GM04503 (cell line): ENCODE data around the gene ZFHX3.
"Not testable (repeated sequence)": the region's sequence is repeated elsewhere in the genome, so short reads cannot be mapped to it uniquely, and the experiment has no call there.

Experiments
- DNase-seq: peaks from one replicate; pipeline ENCODE4 v3.0.0-alpha.2; 2012; ENCODE audit warnings: low read depth

Gene ZFHX3

DNA sequence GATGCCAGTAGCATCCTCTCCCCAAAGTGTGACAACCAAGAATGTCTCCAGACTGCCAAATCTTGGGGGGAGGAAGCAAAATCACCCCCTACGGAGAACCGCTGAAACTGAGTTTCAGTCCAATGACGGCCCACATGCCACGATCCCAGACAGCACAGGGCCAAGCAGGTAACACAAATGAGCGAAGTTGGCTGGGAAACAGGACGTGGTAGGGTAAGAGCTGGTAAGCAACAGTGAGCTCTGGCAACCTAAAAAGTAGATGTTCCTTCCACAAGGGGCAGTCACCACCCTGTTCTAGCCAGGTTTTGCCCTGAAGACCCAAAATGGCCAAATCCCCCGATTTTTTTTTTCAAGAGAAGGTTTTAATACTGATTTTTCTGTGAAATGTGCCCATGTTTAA, 25.4 kb downstream of the ZFHX3 start:
- DNase-seq: no peak

DNA sequence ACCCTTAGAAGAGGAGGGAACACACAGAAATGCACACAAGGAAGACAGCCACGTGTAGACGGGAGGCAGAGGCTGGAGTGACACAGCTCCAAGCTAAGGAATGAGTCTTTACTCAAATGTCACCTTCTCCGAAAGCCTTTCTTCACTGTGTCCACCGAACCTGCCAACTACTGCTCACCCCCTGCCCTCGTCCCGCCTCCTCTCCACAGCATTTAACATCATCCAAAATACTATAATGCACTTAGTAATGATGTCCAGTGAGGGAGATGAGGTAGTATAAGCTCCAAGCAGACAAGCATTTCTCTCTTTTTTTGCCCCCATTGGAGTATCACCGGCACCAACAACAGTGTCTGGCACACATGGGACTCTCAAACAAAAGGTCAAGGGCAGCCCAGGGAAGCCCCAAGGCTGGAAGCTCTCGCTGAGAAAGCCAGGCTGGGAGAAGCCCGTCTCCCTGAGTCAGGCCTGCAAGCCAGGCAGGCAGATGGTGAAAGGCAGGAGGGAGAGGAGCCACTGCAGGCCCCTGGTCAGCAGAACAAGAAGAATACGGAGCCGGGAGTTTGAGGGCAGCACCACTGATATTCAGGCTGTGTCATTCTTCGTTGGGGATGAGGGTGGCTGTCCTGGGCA, 25.9 kb downstream of the ZFHX3 start:
- no peak for DNase-seq

DNA sequence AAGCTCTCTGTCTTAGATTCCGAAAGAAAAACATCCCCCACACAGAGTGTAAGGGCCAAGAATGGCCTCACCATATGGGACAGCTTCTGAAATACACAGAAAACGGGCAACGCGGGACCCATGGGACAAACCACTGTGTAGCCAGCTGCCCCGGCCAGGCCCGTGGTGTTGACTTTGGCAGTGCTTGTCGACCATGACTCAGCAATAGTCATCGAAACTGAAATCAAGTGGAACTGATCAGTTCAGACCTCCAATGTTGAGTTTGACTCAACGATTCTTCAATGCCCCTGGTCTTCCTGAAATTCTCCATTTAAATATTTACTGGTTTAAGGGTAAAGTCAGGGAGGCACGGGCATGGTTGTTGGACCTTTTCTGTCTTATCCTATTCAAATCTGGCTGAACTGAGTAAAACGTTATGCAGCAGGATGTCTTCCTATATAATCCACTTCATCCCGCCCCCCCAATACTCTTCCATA, 27.5 kb downstream of the ZFHX3 start:
- DNase-seq: peak; percentile 62

DNA sequence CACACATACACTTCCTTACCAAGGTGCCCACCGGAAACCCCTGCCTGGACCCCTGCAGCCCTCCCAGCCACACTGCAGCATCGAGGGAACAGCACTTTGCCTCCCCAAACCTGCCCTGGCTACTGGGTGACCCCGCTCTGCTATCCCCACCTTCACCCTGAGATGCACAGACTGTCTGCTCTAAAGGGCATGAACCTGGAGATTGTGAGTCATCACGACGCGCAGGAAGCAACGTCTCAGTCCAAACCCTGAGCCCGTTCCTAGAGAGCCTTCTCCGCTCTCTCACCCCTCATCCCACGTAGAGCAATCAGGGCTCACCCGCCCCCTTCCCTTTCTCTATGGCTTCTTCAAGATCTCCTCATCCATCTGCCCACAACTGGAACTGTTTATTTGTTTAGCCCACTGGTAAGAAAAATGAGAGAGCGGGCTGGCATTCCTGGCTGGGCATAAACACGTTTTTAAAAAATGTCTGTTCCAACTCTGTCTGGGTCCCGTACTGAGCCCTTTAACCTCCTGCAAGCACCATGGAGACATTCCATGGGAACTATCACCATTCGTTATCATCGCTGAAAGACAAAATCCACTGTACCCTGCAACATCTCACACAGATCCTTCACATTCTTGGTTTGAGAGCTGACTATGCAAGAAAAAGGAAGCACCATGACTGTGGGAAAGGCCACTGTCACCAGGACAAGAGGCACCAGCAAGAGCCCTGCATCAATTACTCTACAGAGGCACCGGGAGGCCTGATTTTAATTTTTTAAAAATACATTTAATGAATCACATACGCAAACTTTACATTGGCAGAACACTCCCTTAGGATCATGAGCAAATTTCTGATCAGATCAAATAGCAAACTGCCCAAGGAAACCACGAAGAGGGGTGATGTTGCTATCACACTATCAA, 28.2 kb downstream of the ZFHX3 start:
- DNase-seq: no peak

DNA sequence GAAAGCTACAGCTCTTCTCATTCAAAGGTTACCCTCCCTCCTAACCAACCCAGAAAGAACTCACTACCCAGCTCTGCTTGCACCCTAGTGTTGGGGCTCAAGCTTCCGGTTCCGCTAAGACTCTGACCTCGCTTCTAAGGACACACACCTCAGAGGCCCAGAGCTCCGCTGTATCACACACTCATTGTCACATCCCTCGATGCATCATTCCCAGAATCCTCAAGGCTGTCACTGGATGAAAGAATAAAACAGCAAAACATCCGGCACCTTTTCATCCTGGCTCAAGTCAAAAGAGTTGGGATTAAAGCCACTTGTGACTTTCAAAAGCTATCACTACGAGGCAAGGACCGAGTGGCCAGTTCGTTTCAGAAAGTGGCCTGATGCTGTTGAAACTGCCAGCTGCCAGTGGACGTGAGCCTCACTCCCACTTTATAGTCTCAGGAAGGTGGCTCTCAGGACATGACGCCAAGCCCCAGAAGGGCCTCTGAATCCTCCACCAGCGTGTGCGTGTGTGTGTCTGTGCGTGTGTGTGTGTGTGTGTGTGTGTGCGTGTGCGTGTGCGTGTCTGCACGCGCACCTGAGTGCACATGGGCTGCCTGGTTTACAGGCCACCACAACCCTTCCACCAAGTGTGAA, 29.0 kb downstream of the ZFHX3 start:
- no peak for DNase-seq

DNA sequence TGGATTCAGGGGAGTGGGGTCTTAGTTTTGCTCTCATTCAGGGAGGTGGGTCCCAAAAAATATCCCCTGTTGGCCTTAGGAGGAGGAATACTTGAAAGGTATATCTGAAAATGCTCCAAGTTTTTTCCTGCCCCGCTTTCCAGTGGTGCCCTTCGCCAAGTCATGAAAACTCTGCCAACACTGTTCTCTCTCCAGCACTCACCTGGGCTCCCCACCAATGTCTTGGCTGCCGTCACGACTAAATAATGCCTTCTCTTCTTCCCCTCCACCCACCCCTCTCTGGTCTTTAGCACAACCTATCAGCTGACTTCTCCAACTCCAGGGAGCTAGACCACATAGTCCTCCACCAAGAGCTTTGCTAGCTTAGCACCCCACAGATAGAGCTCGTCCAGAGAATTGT, 30.6 kb downstream of the ZFHX3 start:
- no peak for DNase-seq

DNA sequence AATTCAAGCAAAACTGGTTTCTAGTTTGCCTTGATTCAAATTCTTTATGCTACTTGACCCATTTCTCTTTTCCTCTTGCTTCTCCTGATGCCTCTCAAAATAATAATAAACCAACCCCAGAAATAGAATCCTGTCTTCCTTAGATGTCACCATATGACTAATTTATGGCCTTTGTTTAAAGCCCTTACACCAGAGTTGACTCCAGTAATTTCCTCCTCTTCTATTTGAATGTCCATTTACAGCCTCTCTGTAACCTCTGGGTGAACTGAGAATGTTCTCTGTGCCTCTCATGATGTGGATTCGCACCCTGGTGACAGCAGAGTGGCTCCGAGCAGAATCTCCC, 31.5 kb downstream of the ZFHX3 start:
- no peak for DNase-seq

DNA sequence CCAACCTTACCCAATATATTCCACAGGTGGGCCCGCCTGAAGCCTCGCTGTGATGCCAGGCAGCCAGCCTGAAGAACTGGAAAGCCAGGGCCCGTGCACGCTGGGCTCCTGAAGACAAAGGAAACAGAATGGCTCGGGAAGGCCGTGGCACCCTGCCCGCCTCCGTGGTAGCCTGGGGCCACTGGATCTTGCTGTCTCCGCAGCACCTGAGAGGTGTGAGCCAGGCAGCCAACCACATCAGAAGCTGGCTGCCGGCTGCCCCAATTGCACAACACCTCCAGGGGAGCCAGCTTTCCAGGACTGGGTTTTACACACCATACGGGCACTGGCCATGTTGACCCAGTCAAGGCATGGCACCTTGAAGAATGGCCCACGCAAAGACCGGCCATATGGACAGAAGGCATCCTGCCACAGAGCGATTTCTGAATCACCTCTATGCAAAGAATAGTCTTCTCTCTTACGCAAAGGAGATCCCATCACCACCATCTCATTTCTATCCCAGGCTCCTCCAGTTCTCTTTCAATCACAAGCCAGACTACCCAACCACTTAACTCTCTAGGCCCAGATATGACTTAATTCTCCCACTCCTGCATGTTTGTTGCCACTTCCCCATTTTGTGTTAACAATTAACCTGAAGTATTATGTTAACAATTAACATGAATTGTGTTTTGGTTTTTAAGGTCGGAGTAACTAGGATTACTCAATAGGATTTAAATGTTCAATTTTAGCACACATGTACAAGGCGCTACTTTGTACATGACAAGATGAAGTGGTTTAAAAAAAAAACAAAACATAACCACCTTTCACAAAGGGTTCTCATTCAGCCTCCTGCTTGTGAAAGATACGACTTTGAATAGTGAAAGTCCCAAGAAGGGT, 32.1 kb downstream of the ZFHX3 start:
- DNase-seq: no peak

DNA sequence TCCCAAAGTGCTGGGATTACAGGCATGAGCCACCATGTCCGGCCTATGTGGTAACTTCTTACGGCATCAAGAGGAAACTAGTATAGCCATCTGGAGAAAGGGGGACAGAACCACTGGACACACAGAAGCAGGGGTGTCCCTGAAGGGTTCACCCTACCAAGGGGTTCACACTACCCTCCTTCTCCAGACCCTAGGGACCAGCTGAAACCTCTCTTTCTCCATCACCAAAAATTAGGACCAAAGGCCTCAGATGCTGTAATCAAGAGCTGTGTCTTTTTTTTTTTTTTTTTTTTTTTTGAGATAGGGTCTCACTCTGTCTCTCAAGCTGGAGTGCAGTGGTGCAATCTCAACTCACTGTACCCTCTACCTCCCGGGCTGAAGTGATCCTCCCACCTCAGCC, 33.2 kb downstream of the ZFHX3 start:
- no peak for DNase-seq

DNA sequence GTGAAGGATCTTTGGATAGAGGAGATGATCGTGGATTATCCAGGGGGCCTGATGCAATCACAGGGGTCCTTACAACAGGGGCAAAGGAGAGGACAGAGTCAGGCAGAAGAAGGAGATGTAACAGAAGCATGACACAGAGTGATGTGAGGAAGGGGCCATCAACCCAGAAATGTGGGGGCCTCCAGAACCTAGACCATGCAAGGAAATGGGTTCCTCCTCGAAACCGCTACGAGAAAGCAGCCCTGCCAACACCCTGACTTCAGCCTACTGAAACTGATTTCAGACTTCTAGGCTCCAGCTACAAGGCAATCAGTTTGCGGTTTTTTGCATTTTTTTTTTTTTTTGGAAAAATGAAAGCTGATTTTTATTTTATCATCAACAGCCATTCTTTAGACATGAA, 34.0 kb downstream of the ZFHX3 start:
- no peak for DNase-seq

DNA sequence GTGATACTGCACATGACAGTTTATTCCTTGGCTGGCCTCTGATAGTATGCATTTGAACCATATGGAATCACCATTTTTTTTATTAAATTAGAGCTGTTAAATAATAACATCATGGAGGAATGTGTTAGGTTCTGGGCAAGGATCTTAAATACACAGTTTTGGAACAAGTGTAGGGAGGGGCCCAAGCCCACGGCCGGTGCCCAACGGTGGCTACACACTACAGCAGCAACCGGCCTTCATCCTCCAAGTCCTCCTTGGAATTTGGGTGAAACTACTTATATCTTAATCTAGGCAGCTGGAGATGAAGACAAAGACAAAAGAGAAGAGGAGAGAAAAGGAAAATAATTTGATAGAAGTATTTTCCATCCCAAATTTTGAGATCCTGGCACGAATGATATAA, 35.6 kb downstream of the ZFHX3 start:
- DNase-seq: no peak

DNA sequence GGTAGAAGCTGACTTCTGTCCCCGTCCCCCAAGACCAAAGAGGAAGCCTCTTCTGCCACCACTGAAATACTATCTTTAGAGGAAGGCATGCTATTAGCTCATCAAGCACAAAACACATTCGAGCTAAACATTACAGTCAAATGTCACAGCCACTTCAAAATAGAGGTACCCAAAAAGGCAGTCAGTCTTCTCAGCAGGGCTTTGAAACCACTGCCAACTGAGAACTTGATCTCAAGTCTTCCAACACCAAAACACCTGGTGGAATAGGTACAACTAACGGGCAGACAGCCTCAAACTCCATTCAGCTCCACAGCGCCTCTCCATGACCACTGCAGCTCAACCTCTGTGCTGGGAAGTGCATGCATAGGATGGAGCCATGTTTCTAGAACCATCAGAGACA, 36.0 kb downstream of the ZFHX3 start:
- no peak for DNase-seq

DNA sequence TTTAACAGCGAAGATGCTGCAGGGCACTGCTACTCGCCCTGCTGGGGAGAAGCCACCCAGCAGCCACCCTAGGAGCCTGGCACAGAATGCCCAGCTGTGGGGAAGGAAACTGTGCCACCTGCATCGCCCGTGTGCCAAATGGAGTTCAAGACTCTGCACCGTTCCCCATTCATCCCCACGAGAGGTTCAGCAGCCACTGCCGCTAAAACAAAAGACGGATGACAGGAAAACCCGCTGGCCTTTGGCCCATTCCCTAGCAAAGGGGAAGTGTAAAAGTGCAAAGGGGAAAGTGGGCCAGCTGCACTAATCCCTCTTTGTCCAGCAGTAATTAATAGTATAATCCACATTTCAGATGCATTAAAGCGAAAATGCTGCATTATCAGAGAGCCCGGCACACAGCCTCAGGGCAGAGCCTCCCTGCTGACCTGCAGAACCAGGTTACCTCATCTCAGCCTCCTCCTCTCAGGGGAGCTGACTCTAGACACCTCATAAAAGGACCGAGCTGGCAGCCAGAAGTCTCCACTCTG, 37.7 kb downstream of the ZFHX3 start:
- DNase-seq: no peak

DNA sequence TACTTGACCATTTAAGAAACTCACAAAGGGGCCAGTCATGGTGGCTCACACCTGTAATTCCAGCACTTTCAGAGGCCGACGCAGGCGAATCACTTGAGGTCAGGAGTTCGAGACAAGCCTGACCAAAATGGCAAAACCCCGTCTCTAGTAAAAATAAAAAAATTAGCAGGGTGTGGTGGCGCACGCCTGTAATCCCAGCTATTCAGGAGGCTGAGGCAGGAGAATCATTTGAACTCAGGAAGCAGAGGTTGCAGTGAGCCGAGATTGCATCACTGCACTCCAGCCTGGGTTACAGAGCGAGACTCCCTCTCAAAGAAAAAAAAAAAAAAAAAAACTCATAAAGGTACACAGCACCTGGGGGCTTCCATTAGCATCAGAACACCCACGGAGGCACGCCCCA, 38.2 kb downstream of the ZFHX3 start:
- not testable (repeated sequence) for DNase-seq

DNA sequence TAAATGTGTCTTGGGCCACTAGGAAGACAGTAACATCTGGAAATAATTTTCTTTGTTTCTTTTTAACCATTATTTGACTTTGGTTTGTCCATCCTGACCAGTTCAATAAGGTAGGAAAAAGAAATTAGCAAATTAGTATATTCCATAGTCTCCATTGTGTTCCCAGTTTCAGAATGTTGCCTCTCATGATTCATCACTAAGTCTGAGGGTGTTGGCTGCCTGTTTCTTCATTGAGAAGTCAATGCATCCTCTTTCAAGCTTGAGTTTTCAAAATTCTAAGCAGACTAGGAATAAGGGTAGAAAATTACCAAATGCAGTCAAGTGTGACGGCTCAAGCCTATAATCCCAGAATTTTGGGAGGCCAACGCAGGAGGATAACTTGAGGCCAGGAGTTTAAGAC, 41.9 kb downstream of the ZFHX3 start:
- DNase-seq: no peak

DNA sequence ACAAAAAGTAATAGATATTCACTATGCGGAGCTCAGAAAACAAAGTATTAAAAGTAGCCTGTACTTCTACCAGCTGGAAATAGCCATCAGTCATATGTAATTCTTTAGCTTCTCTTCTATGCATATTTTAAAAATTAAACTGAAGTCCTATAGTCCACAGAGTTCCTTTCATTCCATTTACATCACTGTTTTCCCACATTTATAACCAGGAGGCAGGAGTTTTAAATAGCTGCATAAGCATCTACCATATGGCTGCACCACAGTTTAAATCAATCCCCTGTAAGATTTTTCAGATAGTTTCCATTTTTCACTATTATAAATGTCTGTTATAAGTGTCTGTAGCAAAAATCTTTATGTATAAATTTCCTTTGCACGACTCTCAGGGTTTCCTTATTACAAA, 45.1 kb downstream of the ZFHX3 start:
- DNase-seq: no peak

DNA sequence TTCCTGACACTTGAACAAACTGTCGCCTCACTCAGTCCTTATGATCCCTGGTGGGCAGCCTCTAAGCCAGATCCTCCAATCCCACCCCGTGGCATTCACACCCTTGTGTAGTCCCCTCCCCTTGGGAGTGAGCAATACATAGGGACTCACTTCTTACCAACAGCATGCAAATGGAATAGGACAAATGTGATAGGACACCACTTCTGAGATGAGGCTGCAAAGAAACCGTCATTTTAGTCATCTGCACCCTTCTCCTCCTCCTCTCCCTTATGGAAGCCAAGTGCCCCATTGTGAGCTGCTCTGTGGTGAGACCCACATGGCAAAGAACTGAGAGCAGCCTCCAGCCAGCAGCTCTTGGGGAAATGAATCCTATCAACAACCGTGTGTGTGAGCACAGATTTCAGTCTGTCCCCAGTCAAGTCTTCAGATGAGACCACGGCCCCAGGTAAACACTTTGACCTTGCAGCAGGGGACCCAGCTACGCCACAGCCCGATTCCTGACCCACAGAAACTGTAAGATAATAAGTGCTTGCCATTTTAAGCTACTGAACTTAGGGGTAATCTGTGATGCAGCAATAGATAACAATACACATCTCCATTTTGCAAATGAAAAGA, 46.9 kb downstream of the ZFHX3 start:
- no peak for DNase-seq

DNA sequence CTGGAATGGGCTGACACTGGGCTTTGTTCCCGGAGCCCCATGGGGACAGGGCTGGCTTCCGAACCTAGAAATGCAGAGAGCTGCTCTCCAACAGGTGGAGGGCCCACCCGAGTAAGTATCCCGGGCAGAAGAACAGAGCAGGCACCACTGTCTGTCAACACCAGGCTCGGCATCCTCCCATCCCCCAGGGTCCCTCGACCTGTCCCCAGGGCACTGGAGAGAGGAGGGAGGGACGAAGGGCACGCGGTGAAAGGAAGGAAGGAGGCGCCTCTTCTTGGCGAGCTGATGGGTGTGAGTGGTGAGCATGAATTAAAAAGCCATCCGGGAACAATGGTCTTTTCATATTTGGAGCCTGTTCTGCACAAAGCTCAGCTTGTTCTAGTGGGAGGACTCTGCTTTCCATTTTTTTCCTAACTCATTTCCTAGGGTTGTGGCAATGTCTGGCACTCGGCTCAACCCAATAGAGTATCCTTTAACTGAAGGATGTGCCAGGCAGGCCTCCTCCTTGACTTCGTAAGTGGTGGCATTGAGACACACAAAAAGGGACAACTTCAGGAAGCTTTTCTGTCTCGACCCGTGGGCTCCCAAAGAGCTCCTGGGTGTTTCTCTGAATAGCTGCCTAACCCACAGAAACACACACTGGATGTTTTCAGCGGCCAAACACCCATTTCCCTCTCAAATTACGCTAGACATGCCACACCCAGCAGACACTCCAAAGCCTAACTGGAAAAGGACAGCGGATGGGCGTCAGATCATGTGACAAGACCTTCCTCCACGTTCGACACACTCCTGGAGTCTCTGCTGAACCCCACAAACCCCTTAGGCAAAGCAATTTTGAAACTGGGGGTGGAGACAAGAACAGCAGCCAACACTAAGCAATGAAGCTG, 47.7 kb downstream of the ZFHX3 start:
- no peak for DNase-seq

DNA sequence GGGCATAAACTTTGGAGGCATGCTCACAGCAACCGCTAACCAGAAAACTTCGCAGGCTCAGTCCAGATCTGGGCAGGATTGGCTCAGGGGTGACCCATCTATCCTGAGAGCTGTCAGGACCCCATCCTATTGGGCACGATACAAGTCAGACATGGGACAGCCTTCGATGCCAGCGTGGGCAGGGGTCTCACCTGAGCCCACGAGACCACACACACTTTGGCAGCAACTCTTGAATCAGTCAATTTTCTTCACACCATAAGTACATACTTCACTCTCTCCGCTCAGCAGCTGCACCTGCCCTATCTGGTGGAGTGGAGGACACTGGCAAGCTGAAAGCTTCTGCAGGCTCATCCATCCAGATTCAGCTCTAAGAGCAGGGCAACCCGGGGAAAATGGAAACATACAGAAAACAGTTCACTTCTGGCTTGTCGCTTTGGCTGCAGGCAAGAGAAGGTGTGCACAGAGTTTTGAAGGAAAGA, 48.3 kb downstream of the ZFHX3 start:
- DNase-seq: no peak

DNA sequence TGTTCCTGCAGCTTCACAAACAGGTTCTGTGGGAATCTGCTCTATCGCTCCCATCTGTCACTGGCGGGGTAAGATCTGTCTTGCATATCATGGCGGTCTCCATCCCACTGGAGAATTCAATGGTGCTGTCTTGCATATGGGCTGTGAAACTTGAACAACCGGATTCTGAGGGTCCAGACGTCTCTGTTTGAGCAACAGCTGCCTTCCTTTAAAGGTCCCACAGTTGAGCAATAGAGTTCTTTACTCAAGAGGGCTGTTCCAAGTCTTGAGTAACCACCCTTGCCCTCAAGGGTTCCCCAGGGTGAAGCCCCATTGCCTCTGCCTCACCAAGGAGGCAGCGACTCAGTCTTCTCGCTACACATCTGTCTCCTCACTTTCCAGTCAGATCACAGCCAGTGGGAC, 50.8 kb downstream of the ZFHX3 start:
- DNase-seq: no peak
